Endothelial cell of umbilical vein (primary cell): ENCODE results near the gene APCDD1. TPM values are rescaled to one million over a fixed set of nuclear protein-coding genes. Genes with fewer than 3 reads are reported as not detected.

Experiments
- BruUV-seq: library from RNA; stranded (reverse); fragments of 400-500 nt; replicated peaks from 2 replicates; lab custom pipeline; 2021; lab: Mats Ljungman, UMichigan
- CTCF ChIA-PET: fragments of 300-600, 350-600 bp; sonication (Branson Sonifier 250); formaldehyde crosslinking; loops from one replicate; lab custom pipeline; 2021; ENCODE audit warnings: antibody characterized with exemption, inconsistent platforms; lab: Charles Lee
- POLR2A ChIA-PET: fragments of 300-600, 350-600 bp; sonication (Branson Sonifier 250); formaldehyde crosslinking; loops from one replicate; lab custom pipeline; 2021; ENCODE audit warnings: antibody characterized with exemption, inconsistent platforms; lab: Charles Lee
- DNase-seq: peaks from one replicate; pipeline ENCODE4 v3.0.0-alpha.2; 2011; ENCODE audit warnings: low read depth, low spot score
- FAIRE-seq: peaks from 2 replicates; lab custom pipeline; 2011; peaks lifted over from hg19 to GRCh38; lab: Jason Lieb, UNC
- H2AFZ ChIP-seq: 2 replicates; pipeline ENCODE4 v1.6.0; 2012; ENCODE audit warnings: low read depth, low read length, control low read depth, inconsistent platforms
- H3K27ac ChIP-seq: 2 replicates; pipeline ENCODE4 v1.5.1; 2011; ENCODE audit warnings: low read depth, mild to moderate bottlenecking, control low read depth, low read length, moderate library complexity; ENCODE audit not compliant: insufficient read depth
- H3K27me3 ChIP-seq, 2 experiments: 2 replicates each; pipeline versions ENCODE4 v1.6.0 to v1.6.1; 2011; ENCODE audit warnings: low read length in 2 of 2, mixed read lengths in 1 of 2; ENCODE audit not compliant: control insufficient read depth in 2 of 2, insufficient read depth in 2 of 2
- H3K36me3 ChIP-seq, 2 experiments: 2 replicates in 1 of 2; 3 replicates in 1 of 2; pipeline ENCODE4 v1.5.1; 2011; ENCODE audit warnings: low read length in 2 of 2, mild to moderate bottlenecking in 1 of 2, moderate library complexity in 1 of 2; ENCODE audit not compliant: control insufficient read depth in 2 of 2, insufficient read depth in 2 of 2; ENCODE audit errors: extremely low read depth in 1 of 2
- H3K4me1 ChIP-seq: 3 replicates; pipeline ENCODE4 v1.5.1; 2011; ENCODE audit warnings: mild to moderate bottlenecking, low read length; ENCODE audit not compliant: control insufficient read depth, insufficient read depth; ENCODE audit errors: extremely low read depth
- H3K4me2 ChIP-seq: 2 replicates; pipeline ENCODE4 v1.6.1; 2011; ENCODE audit warnings: low read length, control low read depth, mixed read lengths; ENCODE audit not compliant: insufficient read depth
- H3K4me3 ChIP-seq, 3 experiments: fragments of 200-600 bp in 1 of 3; sonication (generic), shearing (Covaris generic) in 1 of 3; replicated peaks in 1 of 3; 2 replicates each; pipeline ENCODE4 v1.5.1; 2011 to 2016; ENCODE audit warnings: control low read depth in 3 of 3, low read length in 3 of 3, mild to moderate bottlenecking in 2 of 3, inconsistent platforms in 1 of 3, low read depth in 1 of 3, moderate library complexity in 1 of 3; ENCODE audit not compliant: insufficient read depth in 1 of 3
- H3K79me2 ChIP-seq: 2 replicates; pipeline ENCODE4 v1.6.0; 2012; ENCODE audit warnings: low read length, inconsistent platforms; ENCODE audit not compliant: control insufficient read depth, insufficient read depth
- H3K9ac ChIP-seq: replicated peaks from 2 replicates; pipeline ENCODE3; 2011; ENCODE audit warnings: low read length, control low read depth; ENCODE audit not compliant: insufficient read depth; ENCODE audit errors: extremely low read depth
- H3K9me1 ChIP-seq: replicated peaks from 3 replicates; pipeline ENCODE4 v1.6.0; 2011; ENCODE audit warnings: mild to moderate bottlenecking, low read length; ENCODE audit not compliant: control insufficient read depth, insufficient read depth; ENCODE audit errors: extremely low read depth
- H3K9me3 ChIP-seq: replicated peaks from 2 replicates; pipeline ENCODE4 v1.5.1; 2012; ENCODE audit warnings: low read length, inconsistent platforms; ENCODE audit not compliant: control insufficient read depth, insufficient read depth
- H4K20me1 ChIP-seq: replicated peaks from 2 replicates; pipeline ENCODE3; 2011; ENCODE audit warnings: mild to moderate bottlenecking, low read length; ENCODE audit not compliant: control insufficient read depth, insufficient read depth; ENCODE audit errors: extremely low read depth
- EZH2 ChIP-seq: IDR thresholded peaks from 2 replicates; pipeline ENCODE4 v1.6.1; 2012; ENCODE audit warnings: borderline replicate concordance, low read depth, mild to moderate bottlenecking, moderate library complexity, low read length, inconsistent platforms; ENCODE audit not compliant: severe bottlenecking
- FOS ChIP-seq: IDR thresholded peaks from 2 replicates; pipeline ENCODE4 v1.6.1; 2011; ENCODE audit warnings: mild to moderate bottlenecking, low read length, moderate library complexity, borderline replicate concordance; ENCODE audit not compliant: insufficient read depth
- GATA2 ChIP-seq: IDR thresholded peaks from 2 replicates; pipeline ENCODE4 v1.7.0; 2011; ENCODE audit warnings: low read depth, mild to moderate bottlenecking, moderate library complexity, mixed read lengths, low read length; ENCODE audit not compliant: insufficient read length, insufficient read depth
- JUN ChIP-seq: IDR thresholded peaks from 2 replicates; pipeline ENCODE4 v1.6.1; 2011; ENCODE audit warnings: borderline replicate concordance, low read depth; ENCODE audit not compliant: insufficient read length, insufficient read depth
- MAX ChIP-seq: IDR thresholded peaks from 2 replicates; pipeline ENCODE4 v1.6.1; 2011; ENCODE audit not compliant: insufficient read depth, insufficient read length
- MYC ChIP-seq: IDR thresholded peaks from one replicate; pipeline ENCODE4 v1.6.1; 2011; ENCODE audit warnings: mild to moderate bottlenecking, low read depth, low read length
- POLR2A ChIP-seq: IDR thresholded peaks from 2 replicates; pipeline ENCODE4 v1.6.1; 2012; ENCODE audit warnings: low read depth, mild to moderate bottlenecking, control low read depth, low read length
- POLR2AphosphoS5 ChIP-seq: IDR thresholded peaks from 2 replicates; pipeline ENCODE4 v1.6.1; 2012; ENCODE audit warnings: low read depth, mild to moderate bottlenecking, control low read depth, low read length, moderate library complexity; ENCODE audit not compliant: insufficient read depth
- dilution Hi-C: fragments of 300-500 bp; cut with MboI; formaldehyde crosslinking; loops from one replicate; pipeline ENCODE4 v1.15.0; 2019; ENCODE audit warnings: low sequenced_read_pairs; ENCODE audit not compliant: extremely low pct_ligation_motif_present
- intact Hi-C: fragments of 100-400 bp; cut with micrococcal nuclease; formaldehyde crosslinking; loops from one replicate; pipeline ENCODE4 v1.10.0; 2022
- polyA plus RNA-seq, 4 experiments: library from polyadenylated mRNA; depleted of rRNA in 3 of 4; stranded (reverse) in 3 of 4; unstranded in 1 of 4; fragments of >200 nt; gene quantifications; 2 replicates each; pipeline versions ENCODE4 v1.2.1 to v1.2.3, GENCODE V29; 2011 to 2012; ENCODE audit warnings: missing spikeins in 1 of 4
- total RNA-seq: library from RNA; stranded (reverse); gene quantifications from 2 replicates; pipeline ENCODE4 v1.2.3, GENCODE V29; 2021
- TF ChIP-seq, protein P1 (sequence below), 2 donors: IDR thresholded peaks; 1 replicate in 1 of 2; 2 replicates in 1 of 2; pipeline ENCODE4 v1.5.1; 2011; ENCODE audit warnings: low read length in 2 of 2, mild to moderate bottlenecking in 2 of 2, moderate library complexity in 2 of 2, control low read depth in 1 of 2, inconsistent platforms in 1 of 2, low read depth in 1 of 2; ENCODE audit not compliant: insufficient read depth in 1 of 2; ENCODE audit errors: extremely low read depth in 1 of 2

APCDD1 gene
- total and polyA plus RNA-seq, 2 donors (not counting 3 experiments of a cell fraction or from before 2014, with no cell fraction given) = 0.95 to 1.4 TPM

DNA sequence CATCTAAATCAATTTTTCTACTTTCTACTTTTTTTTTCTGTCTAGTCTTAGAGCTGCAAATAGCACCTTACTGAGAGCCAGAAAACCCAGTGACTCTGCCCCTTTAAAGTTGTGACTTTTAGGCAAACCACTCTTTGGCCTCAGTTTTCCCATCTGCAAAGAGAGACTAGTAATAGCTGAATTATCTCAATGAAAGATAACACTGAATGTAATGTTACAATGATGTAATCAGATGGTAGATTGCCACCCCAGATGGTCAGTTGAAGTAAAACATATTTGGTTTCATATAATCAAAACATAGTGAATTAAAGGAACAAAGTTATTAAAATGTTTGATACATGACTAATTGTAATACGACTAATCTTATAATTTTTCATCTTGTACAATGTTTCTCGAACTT is 5.0 kb upstream of the APCDD1 start:
- Histone ChIP-seq H3K79me2 (no peaks in the 10 kb centered on the region), H3K27me3 (peaks cover 15 to 26% of the 10 kb centered on the region in 2 experiments), H2AFZ (no peak overlapping the region), H3K9me3 (no peaks in the 10 kb centered on the region), H3K4me3 (no peak overlapping the region), H4K20me1 (no peaks in the 10 kb centered on the region), H3K36me3 (no peaks in the 10 kb centered on the region), H3K4me2 (no peak overlapping the region), H3K4me1 (no peaks in the 10 kb centered on the region), H3K9ac (no peak overlapping the region), H3K9me1 (no peaks in the 10 kb centered on the region), H3K27ac (no peak overlapping the region)
- DNase-seq = no peak
- POLR2A ChIA-PET = no interaction called here
- dilution Hi-C loops = no loop called here
- FAIRE-seq = no peak
- CTCF ChIA-PET = no interaction called here
- intact Hi-C loops = no loop called here
- no peak for TF ChIP-seq MYC
- TF ChIP-seq POLR2A = no peak
- TF ChIP-seq MAX = no peak
- no peak for TF ChIP-seq POLR2AphosphoS5
- TF ChIP-seq, protein P1, sequence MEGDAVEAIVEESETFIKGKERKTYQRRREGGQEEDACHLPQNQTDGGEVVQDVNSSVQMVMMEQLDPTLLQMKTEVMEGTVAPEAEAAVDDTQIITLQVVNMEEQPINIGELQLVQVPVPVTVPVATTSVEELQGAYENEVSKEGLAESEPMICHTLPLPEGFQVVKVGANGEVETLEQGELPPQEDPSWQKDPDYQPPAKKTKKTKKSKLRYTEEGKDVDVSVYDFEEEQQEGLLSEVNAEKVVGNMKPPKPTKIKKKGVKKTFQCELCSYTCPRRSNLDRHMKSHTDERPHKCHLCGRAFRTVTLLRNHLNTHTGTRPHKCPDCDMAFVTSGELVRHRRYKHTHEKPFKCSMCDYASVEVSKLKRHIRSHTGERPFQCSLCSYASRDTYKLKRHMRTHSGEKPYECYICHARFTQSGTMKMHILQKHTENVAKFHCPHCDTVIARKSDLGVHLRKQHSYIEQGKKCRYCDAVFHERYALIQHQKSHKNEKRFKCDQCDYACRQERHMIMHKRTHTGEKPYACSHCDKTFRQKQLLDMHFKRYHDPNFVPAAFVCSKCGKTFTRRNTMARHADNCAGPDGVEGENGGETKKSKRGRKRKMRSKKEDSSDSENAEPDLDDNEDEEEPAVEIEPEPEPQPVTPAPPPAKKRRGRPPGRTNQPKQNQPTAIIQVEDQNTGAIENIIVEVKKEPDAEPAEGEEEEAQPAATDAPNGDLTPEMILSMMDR (IDR thresholded peaks at IDR 0.05; ENCODE audit: extremely low read depth in 1 of 2, insufficient read depth in 1 of 2, low read depth in 1 of 2, low read length in 2 of 2) = no peak
- TF ChIP-seq GATA2 = no peak
- TF ChIP-seq EZH2 = no peak
- TF ChIP-seq JUN = no peak
- no peak for TF ChIP-seq FOS
- no TSS peak for BruUV-seq
